BLaER1 (cell line): ENCODE measurements around the gene SIK3.
A peak's percentile ranks its signal among the peaks of the same experiment; 100 is the strongest.

Experiments
- H3K27ac ChIP-seq: shearing (Covaris generic); formaldehyde crosslinking; 2 replicates; pipeline ENCODE4 v1.8.1; 2022
- H3K27me3 ChIP-seq: shearing (Covaris generic); formaldehyde crosslinking; 2 replicates; pipeline ENCODE4 v1.8.1; 2022
- H3K36me3 ChIP-seq: shearing (Covaris generic); formaldehyde crosslinking; 2 replicates; pipeline ENCODE4 v1.8.1; 2022
- H3K4me1 ChIP-seq: shearing (Covaris generic); formaldehyde crosslinking; 2 replicates; pipeline ENCODE4 v1.8.1; 2022
- H3K4me2 ChIP-seq: shearing (Covaris generic); formaldehyde crosslinking; 2 replicates; pipeline ENCODE4 v1.8.1; 2022
- H3K4me3 ChIP-seq: shearing (Covaris generic); formaldehyde crosslinking; 2 replicates; pipeline ENCODE4 v1.8.1; 2022
- H3K9ac ChIP-seq: shearing (Covaris generic); formaldehyde crosslinking; 2 replicates; pipeline ENCODE4 v1.8.1; 2022
- H3K9me3 ChIP-seq: shearing (Covaris generic); formaldehyde crosslinking; 2 replicates; pipeline ENCODE4 v1.8.1; 2022
- H4K20me1 ChIP-seq: shearing (Covaris generic); formaldehyde crosslinking; 2 replicates; pipeline ENCODE4 v1.8.1; 2022
- Cebpa-rat ChIP-seq: shearing (Covaris generic); IDR thresholded peaks from 2 replicates; pipeline ENCODE4 v1.8.1; 2022

The SIK3 gene

DNA sequence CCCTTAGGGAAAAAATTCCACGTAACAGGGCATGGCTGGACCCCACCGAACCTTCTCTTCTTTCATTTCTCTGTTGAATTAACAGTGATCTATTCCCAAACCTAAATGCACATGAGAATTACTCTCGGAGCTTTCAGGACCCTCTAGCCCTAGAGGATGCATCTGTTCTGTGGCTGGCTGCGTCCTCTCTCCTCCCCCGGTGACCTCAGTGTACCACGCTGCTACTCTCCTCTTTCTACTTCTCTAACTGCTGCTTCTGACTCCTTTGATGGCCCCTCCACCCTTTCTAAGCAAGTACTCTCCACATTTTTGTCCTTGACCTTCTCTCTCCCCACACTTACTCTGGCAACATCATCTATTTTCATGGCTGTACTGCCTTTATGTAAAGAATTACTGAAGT lies 248.7 kb downstream of the SIK3 start:
- Histone ChIP-seq H3K27ac (peak overlapping the region; percentile 58), H3K9ac (peak overlapping the region; percentile 26; the same call in 1 of the 2 replicates), H3K9me3 (no peaks in the 10 kb centered on the region), H3K4me3 (no peak overlapping the region), H3K4me2 (peak overlapping the region; percentile 78), H4K20me1 (peaks cover 16% of the 10 kb centered on the region; the same call in 1 of the 2 replicates), H3K36me3 (peaks cover 44% of the 10 kb centered on the region), H3K4me1 (peaks cover 60% of the 10 kb centered on the region), H3K27me3 (no peaks in the 10 kb centered on the region)
- no peak for TF ChIP-seq Cebpa-rat

DNA sequence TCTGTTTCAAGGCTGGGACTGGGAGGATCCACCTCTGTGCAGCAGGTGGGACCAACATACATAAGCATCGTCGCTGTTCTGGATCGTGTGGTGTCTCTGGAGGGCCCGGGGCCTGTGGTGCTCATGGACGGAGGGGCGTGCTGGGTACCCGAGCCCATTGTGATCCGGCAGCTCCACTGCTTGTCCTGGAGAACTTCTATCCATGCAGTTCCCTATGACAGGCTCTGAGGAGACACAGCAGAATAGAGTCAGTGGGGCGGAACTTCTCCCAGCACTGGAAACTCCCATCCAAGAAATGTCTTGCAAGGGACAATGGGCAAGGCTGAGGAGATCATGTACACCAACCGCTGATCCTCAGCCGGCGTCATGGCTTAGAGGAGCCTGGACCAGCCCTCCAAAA lies 249.2 kb downstream of the SIK3 start:
- peaks cover 46% of the 10 kb centered on the region for H3K36me3 ChIP-seq

DNA sequence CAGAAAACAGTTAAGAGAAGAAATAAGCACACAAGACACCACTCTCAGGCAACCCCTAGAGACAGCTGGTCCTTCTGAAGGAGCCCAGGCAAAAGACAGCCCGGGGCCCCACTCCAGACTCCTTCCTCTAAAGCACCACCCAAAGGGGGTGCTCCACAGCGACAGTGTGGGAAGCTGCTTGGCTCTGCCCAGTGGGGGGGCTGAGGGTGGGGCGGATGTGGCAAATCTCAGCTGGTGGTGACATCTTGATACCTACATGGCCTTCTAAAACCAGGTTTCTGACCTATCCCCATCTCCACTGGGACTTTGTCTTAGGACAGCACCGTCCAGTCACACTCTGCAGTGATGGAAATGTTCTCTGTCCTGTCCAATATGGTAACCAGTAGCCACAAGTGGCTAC lies 250.6 kb downstream of the SIK3 start:
- H3K27me3 ChIP-seq: no peaks in the 10 kb centered on the region
- no peak overlapping the region for H3K4me3 ChIP-seq
- H3K9me3 ChIP-seq: no peaks in the 10 kb centered on the region
- no peak overlapping the region for H3K4me2 ChIP-seq
- peaks cover 42% of the 10 kb centered on the region for H3K4me1 ChIP-seq
- H3K27ac ChIP-seq: no peak overlapping the region
- no peak overlapping the region for H3K9ac ChIP-seq
- peaks cover 58% of the 10 kb centered on the region for H3K36me3 ChIP-seq
- H4K20me1 ChIP-seq: peaks cover 9% of the 10 kb centered on the region; the same call in 1 of the 2 replicates
- TF ChIP-seq Cebpa-rat: no peak

More for the DNA sequence above, 249.2 kb downstream of the SIK3 start:
- no peaks in the 10 kb centered on the region for H3K9me3 ChIP-seq
- H3K4me2 ChIP-seq: peak overlapping the region; percentile 78
- TF ChIP-seq Cebpa-rat: no peak
- no peak overlapping the region for H3K4me3 ChIP-seq
- peaks cover 56% of the 10 kb centered on the region for H3K4me1 ChIP-seq
- no peaks in the 10 kb centered on the region for H3K27me3 ChIP-seq
- no peak overlapping the region for H3K9ac ChIP-seq
- H4K20me1 ChIP-seq: peaks cover 16% of the 10 kb centered on the region; the same call in 1 of the 2 replicates
- H3K27ac ChIP-seq: peak overlapping the region; percentile 58

DNA sequence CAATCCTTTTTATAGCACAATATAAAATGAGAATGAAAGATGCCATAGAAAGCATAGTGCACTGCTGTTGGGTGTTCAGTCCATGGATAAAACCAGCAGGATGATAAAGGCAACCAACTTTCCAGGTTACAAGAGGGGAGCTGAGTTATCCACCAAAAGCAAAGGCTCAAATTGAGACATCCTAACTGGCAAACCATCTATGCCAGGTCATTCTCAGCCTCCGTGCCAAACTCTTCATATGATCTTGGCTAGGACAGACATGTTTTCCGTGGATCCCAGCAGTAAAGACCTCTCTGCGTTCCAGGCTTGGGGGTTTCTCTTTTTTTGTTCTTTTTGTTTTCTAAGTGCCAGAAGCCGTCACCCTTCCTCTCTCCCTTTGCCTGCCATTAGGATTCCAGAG lies 253.5 kb downstream of the SIK3 start:
- Histone ChIP-seq H3K9me3 (no peaks in the 10 kb centered on the region), H3K36me3 (peaks cover 59% of the 10 kb centered on the region), H3K4me3 (no peak overlapping the region), H3K9ac (no peak overlapping the region), H4K20me1 (no peaks in the 10 kb centered on the region), H3K4me1 (peaks cover 13% of the 10 kb centered on the region), H3K27ac (no peak overlapping the region), H3K27me3 (no peaks in the 10 kb centered on the region), H3K4me2 (no peak overlapping the region)
- TF ChIP-seq Cebpa-rat: no peak

GRCh38 chr11:116843661-116844060 lies 254.6 kb downstream of the SIK3 start:
- H3K36me3 ChIP-seq: peaks cover 55% of the 10 kb centered on the region
- no peak overlapping the region for H3K4me3 ChIP-seq
- no peaks in the 10 kb centered on the region for H3K27me3 ChIP-seq
- H3K27ac ChIP-seq: no peak overlapping the region
- H3K4me1 ChIP-seq: peaks cover 2% of the 10 kb centered on the region
- H4K20me1 ChIP-seq: no peaks in the 10 kb centered on the region
- H3K9ac ChIP-seq: no peak overlapping the region
- H3K9me3 ChIP-seq: no peaks in the 10 kb centered on the region
- H3K4me2 ChIP-seq: no peak overlapping the region
- no peak for TF ChIP-seq Cebpa-rat

DNA sequence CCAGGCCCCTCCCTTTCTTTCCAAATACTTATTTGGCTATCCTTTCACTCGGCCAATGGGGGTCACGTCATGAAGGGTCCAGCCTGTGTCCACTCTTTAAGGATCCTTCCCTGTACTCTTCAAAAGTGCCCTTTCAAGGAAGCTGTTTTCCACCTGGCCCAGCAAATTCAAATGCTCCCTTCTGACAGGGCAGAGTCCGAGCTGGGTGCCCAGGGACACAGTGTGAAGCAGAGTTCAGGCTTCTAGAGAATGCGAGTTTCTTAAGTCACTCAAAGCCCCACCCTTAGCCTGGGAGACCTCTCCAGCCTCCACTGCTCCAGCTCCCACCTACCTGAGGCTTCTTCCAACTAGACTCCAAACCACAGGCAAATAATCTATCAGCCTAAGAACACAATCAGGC lies 255.3 kb downstream of the SIK3 start:
- TF ChIP-seq Cebpa-rat: no peak
- Histone ChIP-seq H3K4me2 (no peak overlapping the region), H3K27me3 (no peaks in the 10 kb centered on the region), H3K4me1 (no peaks in the 10 kb centered on the region; the same call in 1 of the 2 replicates), H4K20me1 (no peaks in the 10 kb centered on the region), H3K36me3 (peaks cover 48% of the 10 kb centered on the region), H3K9ac (no peak overlapping the region), H3K9me3 (no peaks in the 10 kb centered on the region), H3K27ac (no peak overlapping the region), H3K4me3 (no peak overlapping the region)

GRCh38 chr11:116842117-116842516 lies 256.1 kb downstream of the SIK3 start:
- no peaks in the 10 kb centered on the region for H4K20me1 ChIP-seq
- no peaks in the 10 kb centered on the region; the same call in 1 of the 2 replicates for H3K4me1 ChIP-seq
- H3K9ac ChIP-seq: no peak overlapping the region
- no peak overlapping the region for H3K4me2 ChIP-seq
- no peak overlapping the region for H3K27ac ChIP-seq
- peaks cover 40% of the 10 kb centered on the region for H3K36me3 ChIP-seq
- no peaks in the 10 kb centered on the region for H3K27me3 ChIP-seq
- no peak overlapping the region for H3K4me3 ChIP-seq
- H3K9me3 ChIP-seq: no peaks in the 10 kb centered on the region
- no peak for TF ChIP-seq Cebpa-rat

DNA sequence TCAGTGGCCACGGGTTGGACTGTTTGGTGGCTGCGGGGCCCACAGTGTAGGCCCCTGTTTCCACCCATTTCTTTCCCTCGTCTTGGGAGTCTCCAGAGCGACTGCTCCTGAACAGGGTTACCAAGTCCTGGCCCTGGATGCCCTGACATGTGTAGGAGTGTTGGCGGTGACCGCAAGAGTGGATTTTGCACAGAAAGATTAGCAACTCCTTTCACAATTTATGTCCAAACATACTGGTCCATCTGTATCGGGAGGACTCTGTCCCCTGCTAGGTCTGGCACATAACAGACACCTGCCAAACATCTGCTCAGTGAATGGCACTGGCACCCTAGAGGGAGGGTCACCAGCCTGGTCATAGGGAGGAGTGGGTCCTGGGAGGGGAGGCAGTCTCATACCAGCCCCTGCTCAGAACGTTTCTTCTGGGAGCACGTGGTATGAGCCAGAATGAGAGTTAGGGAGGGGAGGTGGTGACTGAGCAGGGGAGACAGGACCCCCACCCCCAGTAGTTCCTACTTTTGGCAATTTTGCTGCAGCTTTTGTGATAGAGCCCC lies 257.4 kb downstream of the SIK3 start:
- Histone ChIP-seq H3K9me3 (no peaks in the 10 kb centered on the region), H3K27ac (no peak overlapping the region), H3K36me3 (peaks cover 27% of the 10 kb centered on the region), H3K4me3 (no peak overlapping the region), H3K27me3 (no peaks in the 10 kb centered on the region), H3K4me1 (no peaks in the 10 kb centered on the region; the same call in 1 of the 2 replicates), H3K9ac (no peak overlapping the region), H4K20me1 (no peaks in the 10 kb centered on the region), H3K4me2 (no peak overlapping the region)
- no peak for TF ChIP-seq Cebpa-rat

GRCh38 chr11:116840224-116840745 lies 257.9 kb downstream of the SIK3 start:
- H4K20me1 ChIP-seq: no peaks in the 10 kb centered on the region
- no peak overlapping the region for H3K9ac ChIP-seq
- H3K9me3 ChIP-seq: no peaks in the 10 kb centered on the region
- H3K27ac ChIP-seq: no peak overlapping the region
- peaks cover 4% of the 10 kb centered on the region for H3K4me1 ChIP-seq
- no peak overlapping the region for H3K4me3 ChIP-seq
- H3K27me3 ChIP-seq: no peaks in the 10 kb centered on the region
- no peak for TF ChIP-seq Cebpa-rat
- H3K4me2 ChIP-seq: no peak overlapping the region
- peaks cover 22% of the 10 kb centered on the region for H3K36me3 ChIP-seq

GRCh38 chr11:116838321-116839084 lies 259.7 kb downstream of the SIK3 start:
- Histone ChIP-seq H3K27ac (no peak overlapping the region), H3K9me3 (no peaks in the 10 kb centered on the region), H3K4me2 (no peak overlapping the region), H3K27me3 (no peaks in the 10 kb centered on the region), H3K4me3 (no peak overlapping the region), H4K20me1 (no peaks in the 10 kb centered on the region), H3K9ac (no peak overlapping the region), H3K4me1 (peaks cover 22% of the 10 kb centered on the region), H3K36me3 (peaks cover 7% of the 10 kb centered on the region)
- TF ChIP-seq Cebpa-rat: no peak
